ENCODE results near the gene JARID2. TPM values are rescaled to one million over a fixed set of nuclear protein-coding genes. Genes with fewer than 3 reads are reported as not detected.

JARID2 gene
- polyA plus RNA-seq, 1 of the 3 experiments (the other 2 are of a cell fraction) = 3.4 TPM

- Histone ChIP-seq H3K4me2 (no peak overlapping the region), H3F3A (replicated peaks; ENCODE audit: insufficient read depth) (peaks cover 10% of the 10 kb centered on the region), H3K4me1 (ENCODE audit: control insufficient read depth in 1 of 2, insufficient read depth in 2 of 2, low read depth in 1 of 2, low read length in 1 of 2) (peaks cover 10 to 25% of the 10 kb centered on the region in 2 experiments), H2AFZ (ENCODE audit: low read depth) (no peak overlapping the region), H3K9me2 (no peaks in the 10 kb centered on the region), H3K9ac (no peak overlapping the region), H3K79me2 (ENCODE audit: insufficient read depth) (peaks cover 29% of the 10 kb centered on the region), H3K9me3 (no peaks in the 10 kb centered on the region), H3K4me3 (ENCODE audit: low read depth in 2 of 2, low read length in 1 of 2) (no peak overlapping the region), H3K27ac (ENCODE audit: low read depth in 2 of 2, low read length in 1 of 2) (no peak overlapping the region), H4K20me1 (ENCODE audit: insufficient read depth) (0 out of 2 replicates have a peak, but pooled peaks cover 10% of the 10 kb centered on the region), H3K27me3 (ENCODE audit: insufficient read depth) (no peaks in the 10 kb centered on the region), H3K36me3 (replicated peaks in 1 of 2; ENCODE audit: control insufficient read depth in 1 of 2, insufficient read depth in 2 of 2, low read length in 1 of 2) (no peaks in the 10 kb centered on the region)
- no peak for DNase-seq
- ChIA-PET POLR2A (no interaction called here), CTCF (interaction anchor here (2.7 kb wide), 1 partner anchor 115 kb away, joined by 11 read pairs; no protein-coding TSS in a partner anchor)
- TF ChIP-seq RXRA (IDR thresholded peaks at IDR 0.05; ENCODE audit: borderline replicate concordance, low read depth) = no peak
- no peak for TF ChIP-seq CTCF (IDR thresholded peaks at IDR 0.05)
- no peak for TF ChIP-seq REST (IDR thresholded peaks at IDR 0.05; ENCODE audit: low read depth, low read length)
- TF ChIP-seq RCOR1 (IDR thresholded peaks at IDR 0.05; ENCODE audit: low read length) = no peak
- no peak for TF ChIP-seq FOXJ3 (CRISPR knock-in tag; IDR thresholded peaks at IDR 0.05)
- no peak for TF ChIP-seq GATA2 (CRISPR knock-in tag; IDR thresholded peaks at IDR 0.05)
- no peak for TF ChIP-seq TCF12 (IDR thresholded peaks at IDR 0.05)
- TF ChIP-seq PBX3 (IDR thresholded peaks at IDR 0.05) = no peak
- TF ChIP-seq YY1 (IDR thresholded peaks at IDR 0.05; ENCODE audit: low read depth) = no peak
- WGBS (ENCODE audit: low lambda C conversion rate) = 99% methylated on average over 5 of the region's 5 CpGs
Measured at GRCh38 chr6:15325540-15325955, 79.7 kb downstream of the JARID2 start.

GRCh38 chr6:15326067-15326614 is 80.3 kb downstream of the JARID2 start:
- Histone ChIP-seq H3K4me2 (no peak overlapping the region), H4K20me1 (ENCODE audit: insufficient read depth) (0 out of 2 replicates have a peak, but pooled peaks cover 10% of the 10 kb centered on the region), H3K4me3 (ENCODE audit: low read depth in 2 of 2, low read length in 1 of 2) (no peak overlapping the region), H3K9me2 (no peaks in the 10 kb centered on the region), H2AFZ (ENCODE audit: low read depth) (no peak overlapping the region), H3K9me3 (no peaks in the 10 kb centered on the region), H3K9ac (no peak overlapping the region), H3K4me1 (ENCODE audit: control insufficient read depth in 1 of 2, insufficient read depth in 2 of 2, low read depth in 1 of 2, low read length in 1 of 2) (peaks cover 10 to 31% of the 10 kb centered on the region in 2 experiments), H3F3A (replicated peaks; ENCODE audit: insufficient read depth) (peaks cover 10% of the 10 kb centered on the region), H3K36me3 (replicated peaks in 1 of 2; ENCODE audit: control insufficient read depth in 1 of 2, insufficient read depth in 2 of 2, low read length in 1 of 2) (no peaks in the 10 kb centered on the region), H3K27me3 (ENCODE audit: insufficient read depth) (no peaks in the 10 kb centered on the region), H3K79me2 (ENCODE audit: insufficient read depth) (peaks cover 35% of the 10 kb centered on the region), H3K27ac (ENCODE audit: low read depth in 2 of 2, low read length in 1 of 2) (no peak overlapping the region)
- 90% methylated on average over 6 of the region's 6 CpGs for WGBS (ENCODE audit: low lambda C conversion rate)
- POLR2A ChIA-PET = no interaction called here
- no peak for DNase-seq
- CTCF ChIA-PET = interaction anchor here (1.0 to 2.7 kb wide), 2 partner anchors 115 to 137 kb away, joined by 3 to 11 read pairs; no protein-coding TSS in a partner anchor
- no peak for TF ChIP-seq CTCF (IDR thresholded peaks at IDR 0.05)
- TF ChIP-seq TAF1 (IDR thresholded peaks at IDR 0.05; ENCODE audit: borderline replicate concordance, low read depth, low read length) = no peak
- no peak for TF ChIP-seq PBX3 (IDR thresholded peaks at IDR 0.05)
- no peak for TF ChIP-seq FOXJ3 (CRISPR knock-in tag; IDR thresholded peaks at IDR 0.05)
- TF ChIP-seq USF1 (IDR thresholded peaks at IDR 0.05; ENCODE audit: borderline replicate concordance, low read depth) = no peak

Measured in SK-N-SH (cell line).